HG02885 (cell line): Measurements from ENCODE around the gene LSM8.
A peak's percentile ranks its signal among the peaks of the same experiment; 100 is the strongest.
"Not testable (repeated sequence)": the region's sequence is repeated elsewhere in the genome, so short reads cannot be mapped to it uniquely, and the experiment has no call there.

Source experiments
- ATAC-seq: cut with Tn5 transposase; IDR thresholded peaks from one replicate; pipeline ENCODE4 v1.9.1; 2021; ENCODE audit warnings: mild to moderate bottlenecking; ENCODE audit not compliant: unreplicated experiment, poor library complexity

LSM8 gene

GRCh38 chr7:118183786-118184564 is at the start of gene LSM8:
TSS of gene LSM8 (plus strand) at chr7:118184164. CDS start at chr7:118184224, 60 bp downstream.
- peak; percentile 96 for ATAC-seq

GRCh38 chr7:118134420-118134819 is 49.5 kb upstream of the LSM8 start:
- ATAC-seq = not testable (repeated sequence)

- no peak for ATAC-seq
These were observed 43.5 kb upstream of the LSM8 start for GRCh38 chr7:118140468-118140867.

- ATAC-seq = no peak
These were observed 42.0 kb upstream of the LSM8 start for GRCh38 chr7:118142012-118142411.

DNA sequence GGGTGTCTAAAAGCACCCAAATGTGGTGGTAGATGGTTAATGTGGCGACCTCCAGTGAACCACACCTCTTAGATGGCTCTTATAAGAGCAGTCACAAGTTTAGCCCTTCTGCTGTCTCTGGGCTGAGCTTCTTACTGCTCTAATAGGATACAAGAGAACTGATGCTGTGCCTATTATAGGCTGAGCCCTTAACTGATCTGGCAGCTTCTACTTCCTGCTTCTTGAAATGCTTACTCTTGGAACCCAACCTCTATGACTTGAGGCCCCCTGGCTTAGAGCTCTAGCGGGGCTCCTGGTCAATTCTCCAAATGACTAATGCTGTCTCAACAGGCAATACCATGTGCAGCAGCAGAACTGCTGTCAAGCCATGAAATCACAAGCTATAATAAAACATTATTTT is 35.0 kb upstream of the LSM8 start:
- ATAC-seq = no peak

- no peak for ATAC-seq
These were observed 34.6 kb upstream of the LSM8 start for GRCh38 chr7:118149394-118149793.

- ATAC-seq = no peak
These were observed 32.3 kb upstream of the LSM8 start for GRCh38 chr7:118151671-118152070.

DNA sequence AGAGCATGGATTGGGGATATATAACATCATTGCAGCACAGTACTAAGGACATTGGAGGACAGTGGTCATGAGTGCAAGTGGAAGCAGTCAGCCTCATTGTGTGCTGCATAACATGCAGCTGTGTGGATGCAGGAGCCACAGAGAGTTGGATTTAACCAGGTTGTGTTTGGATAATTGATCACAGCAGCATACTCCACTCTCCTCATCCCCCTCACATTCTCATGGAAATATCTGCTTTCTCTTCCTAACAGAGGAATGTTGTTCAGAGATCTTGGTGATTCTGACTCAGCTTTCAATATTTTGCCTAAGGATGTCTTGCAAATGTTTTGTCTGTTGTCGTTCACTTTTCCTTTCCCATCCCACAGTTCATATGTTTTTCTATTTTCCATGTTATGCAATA is 31.8 kb upstream of the LSM8 start:
- no peak for ATAC-seq

- ATAC-seq = no peak
These were observed 31.3 kb upstream of the LSM8 start for GRCh38 chr7:118152654-118153053.

- ATAC-seq = peak; percentile 70
These were observed 30.3 kb upstream of the LSM8 start for GRCh38 chr7:118153551-118154177.

- no peak for ATAC-seq
These were observed 25.2 kb upstream of the LSM8 start for GRCh38 chr7:118158766-118159165.

GRCh38 chr7:118169146-118169545 is 14.8 kb upstream of the LSM8 start:
- ATAC-seq = no peak

GRCh38 chr7:118175740-118176139 is 8.2 kb upstream of the LSM8 start:
- no peak for ATAC-seq

DNA sequence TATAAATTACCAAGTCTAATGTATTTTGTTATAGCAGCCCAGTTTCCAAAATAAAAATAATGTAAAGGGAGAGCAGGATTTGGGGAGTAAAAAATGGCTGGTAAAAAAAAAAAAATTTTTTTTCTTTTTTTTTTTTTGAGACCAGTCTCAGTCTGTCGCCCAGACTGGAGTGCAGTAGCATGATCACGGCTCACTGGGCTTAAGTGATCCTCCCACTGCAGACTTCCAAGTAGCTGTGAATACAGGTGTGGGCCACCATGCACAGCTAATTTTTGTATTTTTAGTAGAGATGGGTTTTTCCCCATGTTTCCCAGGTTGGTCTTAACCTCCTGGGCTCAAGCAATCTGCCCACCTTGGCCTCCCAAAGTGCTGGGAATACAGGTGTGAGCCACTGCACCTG is 4.8 kb upstream of the LSM8 start:
- ATAC-seq = no peak

DNA sequence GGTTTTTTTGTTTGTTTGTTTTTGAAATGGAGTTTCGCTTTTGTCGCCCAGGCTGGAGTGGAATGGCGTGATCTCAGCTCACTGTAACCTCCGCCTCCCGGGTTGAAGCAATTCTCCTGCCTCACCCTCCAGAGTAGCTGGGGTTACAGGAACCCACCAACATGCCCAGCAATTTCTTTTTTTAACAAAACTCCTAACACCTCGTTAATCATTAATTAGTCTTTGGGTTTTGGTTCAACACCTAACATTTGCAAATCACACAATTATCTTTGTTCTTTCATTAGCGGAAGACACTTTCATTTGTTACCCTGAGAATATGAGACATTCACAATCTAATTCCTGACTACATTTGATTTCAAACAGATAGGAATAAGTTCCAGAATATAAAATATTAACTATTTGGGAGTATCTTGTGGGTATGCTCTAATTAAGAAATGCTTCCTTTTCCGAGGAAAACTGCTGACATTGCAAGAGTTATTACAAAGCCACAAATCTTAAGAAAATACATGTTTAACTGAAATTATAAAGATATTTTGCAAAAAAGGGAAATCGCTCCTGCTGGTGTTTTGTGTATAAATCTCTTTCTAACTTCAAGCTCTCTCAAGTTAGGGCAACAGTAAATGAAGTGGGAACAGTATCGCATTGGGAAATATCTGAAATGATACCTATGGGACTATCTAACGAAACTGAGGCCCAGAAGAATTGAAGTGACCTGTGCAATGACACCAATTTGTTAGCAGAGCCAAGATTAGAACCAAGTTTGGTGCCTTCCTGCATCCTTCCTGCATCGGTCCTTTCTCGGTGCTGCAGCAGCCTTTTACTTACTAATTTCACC is 1.2 kb upstream of the LSM8 start:
- ATAC-seq = no peak

- peak; percentile 4 for ATAC-seq
These were observed 557 bp upstream of the LSM8 start for GRCh38 chr7:118183428-118183785.

- ATAC-seq = no peak
These were observed 589 bp downstream of the LSM8 start for GRCh38 chr7:118184565-118184940.

GRCh38 chr7:118185163-118185860 is 1.3 kb downstream of the LSM8 start:
- no peak for ATAC-seq

DNA sequence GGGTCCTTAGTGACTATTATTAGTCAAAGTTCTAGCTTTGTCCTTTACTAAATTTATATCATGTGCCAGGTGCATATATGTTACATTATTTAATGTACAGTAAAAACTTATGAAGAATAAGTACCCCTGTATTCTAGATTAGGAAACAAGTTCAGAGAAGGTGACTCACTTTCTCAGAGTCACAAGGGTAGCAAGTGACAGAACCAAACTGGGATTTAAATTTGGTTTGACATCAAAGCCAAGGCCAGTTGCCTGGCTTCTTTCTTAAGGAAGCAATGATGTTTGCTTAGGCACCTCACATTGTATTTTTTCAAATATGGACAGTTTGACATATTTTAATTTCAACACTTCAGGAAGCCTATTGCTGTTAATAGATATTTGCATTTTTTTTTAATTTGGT is 2.5 kb downstream of the LSM8 start:
- ATAC-seq = no peak

DNA sequence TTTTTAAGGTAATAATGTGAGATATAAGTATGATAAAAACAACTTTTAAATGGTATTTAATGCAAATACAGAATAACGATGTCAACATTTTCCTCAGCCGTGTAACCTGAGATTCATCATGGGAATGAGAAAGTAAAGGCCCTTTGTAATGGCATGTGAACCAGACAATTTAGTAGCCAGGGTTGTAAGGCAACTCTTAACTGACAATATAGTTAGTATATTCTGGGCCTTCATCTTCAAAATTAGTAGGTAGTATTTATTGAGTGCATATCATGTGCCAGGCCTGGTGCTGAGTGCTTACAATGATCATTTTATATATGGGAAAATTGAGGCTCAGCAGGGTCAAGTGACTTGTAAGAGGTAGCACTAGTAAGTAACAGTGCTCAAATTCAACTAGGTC is 10.6 kb downstream of the LSM8 start:
- ATAC-seq = no peak
